ENCODE measurements around the gene MYZAP. TPM values are rescaled to one million over a fixed set of nuclear protein-coding genes. Genes with fewer than 3 reads are reported as not detected.

Gene MYZAP
- total and polyA plus RNA-seq, 10 donors: 4.1 to 26.2 (median 13.8) TPM

DNA sequence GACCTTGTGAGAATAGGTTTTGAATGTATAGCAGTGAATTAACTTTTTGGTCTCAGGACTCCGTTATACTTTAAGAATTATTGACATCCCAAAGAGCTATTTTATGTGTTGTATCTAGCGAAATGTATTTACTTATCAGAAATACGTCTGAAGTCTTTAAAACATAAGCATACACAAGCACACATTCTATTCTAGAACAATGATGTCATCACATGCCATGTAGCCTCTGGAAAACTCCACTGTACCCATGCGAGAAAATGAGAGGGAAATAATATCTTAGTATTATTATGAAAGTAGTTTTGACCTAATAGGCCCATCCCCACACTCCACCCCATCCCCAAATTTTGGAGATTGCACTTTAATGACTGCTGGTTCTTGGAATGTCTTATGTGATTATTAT is 116.3 kb downstream of the MYZAP start:
- Histone ChIP-seq H3K4me1 (peaks cover 10 to 57% (median 38%) of the 10 kb centered on the region in 6 donors), H3K9me3 (no peaks in the 10 kb centered on the region), H3K27me3 (replicated peaks in 1 of 7) (no peaks in the 10 kb centered on the region), H3K4me3 (peak overlapping the region in 6 of 8 donors; percentile 70 to 90 (median 79)), H3K36me3 (peaks cover 0 to 43% (median 37%) of the 10 kb centered on the region in 6 donors), H3K27ac (peak overlapping the region in 5 of 8 donors; percentile 93 to 97 (median 94))
- 74 to 84% (median 78%) methylated on average over 4 of the region's 4 CpGs for WGBS, 5 donors
- TF ChIP-seq POLR2AphosphoS5 (IDR thresholded peaks at IDR 0.05) (no peak), POLR2A (IDR thresholded peaks at IDR 0.05) (no peak)
- TF ChIP-seq, protein P1, sequence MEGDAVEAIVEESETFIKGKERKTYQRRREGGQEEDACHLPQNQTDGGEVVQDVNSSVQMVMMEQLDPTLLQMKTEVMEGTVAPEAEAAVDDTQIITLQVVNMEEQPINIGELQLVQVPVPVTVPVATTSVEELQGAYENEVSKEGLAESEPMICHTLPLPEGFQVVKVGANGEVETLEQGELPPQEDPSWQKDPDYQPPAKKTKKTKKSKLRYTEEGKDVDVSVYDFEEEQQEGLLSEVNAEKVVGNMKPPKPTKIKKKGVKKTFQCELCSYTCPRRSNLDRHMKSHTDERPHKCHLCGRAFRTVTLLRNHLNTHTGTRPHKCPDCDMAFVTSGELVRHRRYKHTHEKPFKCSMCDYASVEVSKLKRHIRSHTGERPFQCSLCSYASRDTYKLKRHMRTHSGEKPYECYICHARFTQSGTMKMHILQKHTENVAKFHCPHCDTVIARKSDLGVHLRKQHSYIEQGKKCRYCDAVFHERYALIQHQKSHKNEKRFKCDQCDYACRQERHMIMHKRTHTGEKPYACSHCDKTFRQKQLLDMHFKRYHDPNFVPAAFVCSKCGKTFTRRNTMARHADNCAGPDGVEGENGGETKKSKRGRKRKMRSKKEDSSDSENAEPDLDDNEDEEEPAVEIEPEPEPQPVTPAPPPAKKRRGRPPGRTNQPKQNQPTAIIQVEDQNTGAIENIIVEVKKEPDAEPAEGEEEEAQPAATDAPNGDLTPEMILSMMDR (IDR thresholded peaks at IDR 0.05 in 8 of 11, conservative IDR thresholded peaks at IDR 0.05 in 3 of 11): no peak
- intact Hi-C loops (cut with DNase I; ENCODE audit: low total_unique reads): loop anchor here (5.0 kb wide), 1 partner anchor 146 kb away; no protein-coding TSS in a partner anchor
- DNase-seq: no peak

DNA sequence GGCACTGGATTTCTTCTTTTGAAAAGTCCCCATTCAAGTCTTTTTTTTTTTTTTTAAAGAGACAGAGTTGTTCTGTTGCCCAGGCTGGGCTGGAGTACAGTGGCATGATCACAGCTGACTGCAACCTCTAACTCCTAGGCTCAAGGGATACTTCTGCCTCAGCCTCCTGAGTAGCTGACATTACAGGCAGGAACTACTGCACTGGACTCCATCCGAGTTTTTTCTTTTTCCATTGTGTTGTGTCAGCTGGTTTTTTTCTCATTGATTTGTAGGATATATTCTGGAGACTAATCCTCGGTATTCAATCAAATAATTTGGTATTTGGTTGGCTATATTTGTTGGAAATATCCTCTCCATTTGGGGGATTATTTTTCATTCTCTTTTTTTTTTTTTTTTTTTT is 126.6 kb downstream of the MYZAP start:
- Histone ChIP-seq H3K36me3 (peaks cover 0 to 67% (median 25%) of the 10 kb centered on the region in 6 donors), H3K4me1 (no peaks in the 10 kb centered on the region), H3K9me3 (no peaks in the 10 kb centered on the region), H3K27me3 (replicated peaks in 1 of 7) (no peaks in the 10 kb centered on the region), H3K27ac (no peak overlapping the region), H3K4me3 (no peak overlapping the region)
- DNase-seq: no peak
- TF ChIP-seq POLR2A (IDR thresholded peaks at IDR 0.05): no peak
- no peak for TF ChIP-seq POLR2AphosphoS5 (IDR thresholded peaks at IDR 0.05)
- TF ChIP-seq, protein P1 (IDR thresholded peaks at IDR 0.05 in 8 of 11, conservative IDR thresholded peaks at IDR 0.05 in 3 of 11): no peak
- intact Hi-C loops (cut with DNase I; ENCODE audit: low total_unique reads): no loop called here
- 81 to 90% (median 86%) methylated on average over 2 of the region's 2 CpGs for WGBS, 5 donors

DNA sequence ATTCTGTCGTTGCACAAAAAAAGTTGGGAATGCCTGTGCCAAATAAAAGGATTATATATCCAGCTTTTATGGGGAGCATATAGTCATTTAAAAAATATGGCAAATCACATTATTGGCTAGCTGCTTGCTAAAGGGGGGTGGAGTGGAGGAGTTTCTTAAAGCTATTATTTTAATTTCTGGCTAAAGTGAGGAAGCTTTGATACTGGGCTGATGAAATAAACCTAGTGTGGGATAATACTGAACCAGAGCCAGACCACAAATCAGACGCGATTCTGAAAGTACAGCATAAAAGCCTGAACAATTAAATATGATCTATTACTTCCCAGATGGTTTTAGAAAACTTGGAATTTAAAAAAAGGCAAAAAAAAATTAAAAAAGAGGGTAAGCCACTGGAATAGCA is 129.2 kb downstream of the MYZAP start:
- Histone ChIP-seq H3K36me3 (peaks cover 0 to 41% (median 10%) of the 10 kb centered on the region in 6 donors), H3K9me3 (peaks cover 0 to 11% (median 0%) of the 10 kb centered on the region in 8 donors), H3K4me1 (no peaks in the 10 kb centered on the region), H3K27ac (no peak overlapping the region), H3K27me3 (replicated peaks in 1 of 7) (no peaks in the 10 kb centered on the region), H3K4me3 (no peak overlapping the region)
- intact Hi-C loops (cut with DNase I; ENCODE audit: low total_unique reads): no loop called here
- TF ChIP-seq, protein P1 (IDR thresholded peaks at IDR 0.05 in 8 of 11, conservative IDR thresholded peaks at IDR 0.05 in 3 of 11): no peak
- TF ChIP-seq POLR2A (IDR thresholded peaks at IDR 0.05) (no peak), POLR2AphosphoS5 (IDR thresholded peaks at IDR 0.05) (no peak)
- DNase-seq: no peak
- 59 to 76% (median 65%) methylated on average over 3 of the region's 3 CpGs for WGBS, 5 donors

DNA sequence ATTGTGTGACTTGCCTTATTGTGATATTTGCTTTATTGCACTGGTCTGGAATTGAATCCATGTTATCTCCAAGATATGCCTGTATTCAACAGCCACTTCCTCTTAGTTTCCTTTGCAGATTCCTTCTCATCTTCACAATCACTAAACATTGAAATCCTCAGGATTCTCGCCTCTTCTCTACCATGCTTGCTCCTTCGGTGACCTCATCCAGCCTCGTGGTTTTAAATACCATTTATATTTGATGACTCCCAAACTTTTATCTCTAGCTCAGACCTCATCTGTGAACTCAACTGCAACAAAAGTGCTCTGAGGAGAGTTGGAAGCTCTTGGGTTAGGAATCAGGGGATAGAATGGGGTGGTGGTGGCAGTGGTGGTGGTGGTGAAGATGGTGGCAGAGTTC is 134.7 kb downstream of the MYZAP start:
- no peak overlapping the region for H3K4me3 ChIP-seq
- H3K4me1 ChIP-seq: no peaks in the 10 kb centered on the region
- intact Hi-C loops (cut with DNase I; ENCODE audit: low total_unique reads): no loop called here
- TF ChIP-seq POLR2A (IDR thresholded peaks at IDR 0.05) (no peak), POLR2AphosphoS5 (IDR thresholded peaks at IDR 0.05) (no peak)
- WGBS, 5 donors: 72 to 93% (median 87%) methylated on average over 3 of the region's 3 CpGs
- H3K27me3 ChIP-seq (replicated peaks in 1 of 7): no peaks in the 10 kb centered on the region
- peaks cover 0 to 11% (median 0%) of the 10 kb centered on the region in 8 donors for H3K9me3 ChIP-seq
- H3K27ac ChIP-seq: no peak overlapping the region
- no peak for DNase-seq
- H3K36me3 ChIP-seq: no peaks in the 10 kb centered on the region

Measured in spleen (tissue), 11 donors.